Liver (tissue), 9 donors: ENCODE results near the gene EVI5. TPM values are rescaled to one million over a fixed set of nuclear protein-coding genes. Genes with fewer than 3 reads are reported as not detected.

Source experiments
- DNase-seq: peaks from one replicate; pipeline ENCODE4 v3.0.0-alpha.2; 2017; ENCODE audit warnings: low spot score
- H3K27ac ChIP-seq, 2 donors: one replicate each; pipeline ENCODE4 v1.7.0; 2013; ENCODE audit warnings: inconsistent platforms in 2 of 2, low read length in 2 of 2, control low read depth in 1 of 2, low read depth in 1 of 2, mild to moderate bottlenecking in 1 of 2
- H3K27me3 ChIP-seq, 4 donors: one replicate each; pipeline versions ENCODE4 v1.6.1 to v1.7.0; 2013; ENCODE audit warnings: low read length in 3 of 4, inconsistent platforms in 1 of 4, mild to moderate bottlenecking in 1 of 4, moderate library complexity in 1 of 4; ENCODE audit not compliant: control insufficient read depth in 4 of 4, insufficient read depth in 4 of 4
- H3K36me3 ChIP-seq, 4 donors: one replicate each; pipeline versions ENCODE4 v1.6.1 to v1.7.0; 2013; ENCODE audit warnings: low read length in 3 of 4, mild to moderate bottlenecking in 3 of 4, low read depth in 1 of 4, moderate library complexity in 1 of 4; ENCODE audit not compliant: control insufficient read depth in 4 of 4, insufficient read depth in 3 of 4
- H3K4me1 ChIP-seq, 4 donors: one replicate each; pipeline versions ENCODE4 v1.6.1 to v1.7.0; 2013; ENCODE audit warnings: low read length in 3 of 4, mild to moderate bottlenecking in 3 of 4, moderate library complexity in 1 of 4; ENCODE audit not compliant: control insufficient read depth in 4 of 4, insufficient read depth in 4 of 4
- H3K4me3 ChIP-seq, 3 donors: one replicate each; pipeline versions ENCODE4 v1.6.1 to v1.7.0; 2013; ENCODE audit warnings: low read length in 3 of 3, control low read depth in 1 of 3, low read depth in 1 of 3, mild to moderate bottlenecking in 1 of 3
- H3K9ac ChIP-seq, 2 donors: one replicate each; pipeline ENCODE4 v1.7.0; 2013; ENCODE audit warnings: low read length in 2 of 2, mild to moderate bottlenecking in 2 of 2, moderate library complexity in 2 of 2, control low read depth in 1 of 2, low read depth in 1 of 2
- H3K9me3 ChIP-seq, 4 donors: one replicate each; pipeline versions ENCODE4 v1.6.1 to v1.7.0; 2013; ENCODE audit warnings: low read length in 3 of 4; ENCODE audit not compliant: control insufficient read depth in 4 of 4
- ATF3 ChIP-seq: IDR thresholded peaks from 2 replicates; pipeline ENCODE4 v1.6.1; 2016; ENCODE audit warnings: antibody characterized with exemption
- CTCF ChIP-seq: fragments of 150-350 bp; IDR thresholded peaks from 2 replicates; pipeline ENCODE4 v1.5.1; 2017; ENCODE audit warnings: improper control_type of control experiment, low read depth, low read length; ENCODE audit not compliant: missing input control
- EGR1 ChIP-seq, 2 donors: IDR thresholded peaks; 2 replicates each; pipeline ENCODE4 v1.6.1; 2016 to 2018; ENCODE audit warnings: antibody characterized with exemption in 2 of 2, low read depth in 2 of 2
- FOXA2 ChIP-seq: IDR thresholded peaks from 2 replicates; pipeline ENCODE4 v1.6.1; 2016; ENCODE audit warnings: antibody characterized with exemption
- GABPA ChIP-seq, 2 donors: IDR thresholded peaks in 1 of 2; conservative IDR thresholded peaks in 1 of 2; 2 replicates each; pipeline ENCODE4 v1.6.1; 2016; ENCODE audit warnings: antibody characterized with exemption in 2 of 2, mild to moderate bottlenecking in 1 of 2, moderate library complexity in 1 of 2
- HNF4A ChIP-seq, 2 donors: conservative IDR thresholded peaks; 2 replicates each; pipeline ENCODE4 v1.6.1; 2016; ENCODE audit warnings: antibody characterized with exemption in 2 of 2, mild to moderate bottlenecking in 2 of 2
- HNF4G ChIP-seq: IDR thresholded peaks from 2 replicates; pipeline ENCODE4 v1.6.1; 2016; ENCODE audit warnings: antibody characterized with exemption
- REST ChIP-seq: IDR thresholded peaks from 2 replicates; pipeline ENCODE4 v1.6.1; 2016; ENCODE audit warnings: antibody characterized with exemption, mild to moderate bottlenecking
- RXRA ChIP-seq, 2 donors: IDR thresholded peaks; 2 replicates each; pipeline ENCODE4 v1.6.1; 2017 to 2018; ENCODE audit warnings: antibody characterized with exemption in 2 of 2, mild to moderate bottlenecking in 1 of 2
- SP1 ChIP-seq: IDR thresholded peaks from 2 replicates; pipeline ENCODE4 v1.6.1; 2018; ENCODE audit warnings: antibody characterized with exemption, mild to moderate bottlenecking
- YY1 ChIP-seq: IDR thresholded peaks from 2 replicates; pipeline ENCODE4 v1.6.1; 2016; ENCODE audit warnings: antibody characterized with exemption, mild to moderate bottlenecking
- ZBTB33 ChIP-seq: IDR thresholded peaks from 2 replicates; pipeline ENCODE4 v1.6.1; 2016; ENCODE audit warnings: antibody characterized with exemption
- WGBS: extraction: QIAGEN DNeasy Blood & Tissue Kit; methylation state at CpG from one replicate; pipeline ENCODE4 v1.1.7; 2013; 5-methylcytosine and 5-hydroxymethylcytosine counted together
- polyA plus RNA-seq, 2 donors: library from polyadenylated mRNA; stranded (reverse) in 1 of 2; unstranded in 1 of 2; fragments of 200-250 nt in 1 of 2; fragments of >200 nt in 1 of 2; fragmentation: Nextera tagmentation in 1 of 2; extraction: Ambion mirVana in 1 of 2; gene quantifications; one replicate each; pipeline versions ENCODE4 v1.2.1 to v1.2.3, GENCODE V29; 2013 to 2015
- total RNA-seq, 2 donors: library from RNA; depleted of rRNA; stranded (reverse); fragments of >200 nt; gene quantifications; one replicate each; pipeline ENCODE4 v1.2.3, GENCODE V29; 2014
- donor health status: healthy.
- donor health status: healthy.
- donor health status: healthy.
- donor health status: healthy.
- donor health status: healthy.

The EVI5 gene
- total and polyA plus RNA-seq, 4 donors = 4.0 to 35.9 (median 19.1) TPM

- WGBS = 86% methylated on average over 5 of the region's 5 CpGs
- Histone ChIP-seq H3K27me3 (no peaks in the 10 kb centered on the region), H3K9ac (no peak overlapping the region), H3K4me1 (peaks cover 5 to 14% (median 10%) of the 10 kb centered on the region in 4 donors), H3K36me3 (peaks cover 9 to 49% (median 43%) of the 10 kb centered on the region in 4 donors), H3K27ac (no peak overlapping the region), H3K4me3 (no peak overlapping the region), H3K9me3 (no peaks in the 10 kb centered on the region)
- DNase-seq = no peak
- TF ChIP-seq EGR1 (IDR thresholded peaks at IDR 0.05; ENCODE audit: low read depth in 2 of 2) (no peak), YY1 (no peak), HNF4G (no peak), SP1 (no peak), GABPA (IDR thresholded peaks at IDR 0.05 in 1 of 2, conservative IDR thresholded peaks at IDR 0.05 in 1 of 2) (no peak), ZBTB33 (no peak)
These were observed 49.7 kb upstream of the EVI5 start for GRCh38 chr1:92834617-92835016.

- no peak overlapping the region for H3K27ac ChIP-seq
- no peak for DNase-seq
- H3K4me1 ChIP-seq = peaks cover 5 to 14% (median 7%) of the 10 kb centered on the region in 4 donors
- peak overlapping the region; percentile 83 to 99 for H3K9ac ChIP-seq
- H3K27me3 ChIP-seq = no peaks in the 10 kb centered on the region
- peaks cover 3 to 44% (median 38%) of the 10 kb centered on the region in 4 donors for H3K36me3 ChIP-seq
- no peaks in the 10 kb centered on the region for H3K9me3 ChIP-seq
- TF ChIP-seq REST = no peak
- TF ChIP-seq ZBTB33 = no peak
- TF ChIP-seq HNF4A (conservative IDR thresholded peaks at IDR 0.05) = no peak
- TF ChIP-seq CTCF = no peak
- no peak for TF ChIP-seq RXRA (IDR thresholded peaks at IDR 0.05)
- no peak for TF ChIP-seq SP1
- TF ChIP-seq GABPA (IDR thresholded peaks at IDR 0.05 in 1 of 2, conservative IDR thresholded peaks at IDR 0.05 in 1 of 2) = no peak
- TF ChIP-seq EGR1 (IDR thresholded peaks at IDR 0.05; ENCODE audit: low read depth in 2 of 2) = no peak
- TF ChIP-seq ATF3 = no peak
- TF ChIP-seq FOXA2 = no peak
- TF ChIP-seq YY1 = no peak
- WGBS = 75% methylated on average over 5 of the region's 5 CpGs
- peak overlapping the region in 1 of 3 donors; percentile 72 for H3K4me3 ChIP-seq
These were observed 48.9 kb upstream of the EVI5 start for GRCh38 chr1:92833840-92834239.
